HepG2 (cell line): Measurements from ENCODE around the gene AKAP1. TPM values are rescaled to one million over a fixed set of nuclear protein-coding genes. Genes with fewer than 3 reads are reported as not detected.

Experiments used
- CHCHD3 ChIP-seq: sonication (generic); formaldehyde crosslinking; IDR thresholded peaks from 2 replicates; pipeline ENCODE4 v1.8.0; 2022; ENCODE audit warnings: mild to moderate bottlenecking, missing genetic modification reagents, moderate library complexity
- FOXM1 ChIP-seq: sonication (generic); formaldehyde crosslinking; IDR thresholded peaks from 2 replicates; pipeline ENCODE4 v1.5.0; 2020; ENCODE audit warnings: missing genetic modification reagents
- MBNL3 ChIP-seq: fragments of 250-450 bp; sonication (Bioruptor Pico); conservative IDR thresholded peaks from 2 replicates; pipeline ENCODE4 v1.8.0; 2022; ENCODE audit warnings: mild to moderate bottlenecking, inconsistent platforms
- NRL ChIP-seq: sonication (generic); formaldehyde crosslinking; IDR thresholded peaks from 2 replicates; pipeline ENCODE4 v1.5.0; 2020; ENCODE audit warnings: missing genetic modification reagents, mild to moderate bottlenecking, moderate library complexity, borderline replicate concordance
- ZNF451 ChIP-seq: sonication (generic); formaldehyde crosslinking; IDR thresholded peaks from 2 replicates; pipeline ENCODE4 v1.5.0; 2020; ENCODE audit warnings: mild to moderate bottlenecking, missing genetic modification reagents
- polyA plus RNA-seq, 8 experiments: library from polyadenylated mRNA; depleted of rRNA in 3 of 8; stranded (reverse) in 7 of 8; unstranded in 1 of 8; fragments of >200 nt; fragmentation: Illumina TruSeq in 4 of 8; extraction: Trizol in 4 of 8; gene quantifications; 2 replicates each; pipeline versions ENCODE4 v1.2.1 to v1.2.3, GENCODE V29; 2011 to 2016; ENCODE audit warnings: low read depth in 4 of 8, missing spikeins in 1 of 8, mixed read lengths in 1 of 8; ENCODE audit not compliant: insufficient read depth in 1 of 8
- total RNA-seq, 5 experiments: library from RNA; depleted of rRNA; stranded (reverse); fragments of >200 nt; fragmentation: Illumina TruSeq; extraction: Trizol; gene quantifications; 2 replicates each; pipeline ENCODE4 v1.2.3, GENCODE V29; 2016; ENCODE audit warnings: low read depth in 1 of 5
- TF ChIP-seq, protein P1 (sequence below): sonication (generic); formaldehyde crosslinking; IDR thresholded peaks from 2 replicates; pipeline ENCODE4 v1.9.0; 2021; ENCODE audit warnings: mild to moderate bottlenecking, missing genetic modification reagents
- TF ChIP-seq, protein P2 (sequence below): sonication (generic); IDR thresholded peaks from 2 replicates; pipeline ENCODE4 v1.6.1; 2016; ENCODE audit warnings: low read depth, borderline replicate concordance
- TF ChIP-seq, protein P3 (sequence below): sonication (generic); formaldehyde crosslinking; IDR thresholded peaks from 2 replicates; pipeline ENCODE4 v1.5.1; 2020; ENCODE audit warnings: mild to moderate bottlenecking, missing genetic modification reagents, moderate library complexity

AKAP1 gene
- total and polyA plus RNA-seq, 2 of the 13 experiments (the other 11 are each of a cell fraction or from before 2014, with no cell fraction given) = 101 to 131 TPM

DNA sequence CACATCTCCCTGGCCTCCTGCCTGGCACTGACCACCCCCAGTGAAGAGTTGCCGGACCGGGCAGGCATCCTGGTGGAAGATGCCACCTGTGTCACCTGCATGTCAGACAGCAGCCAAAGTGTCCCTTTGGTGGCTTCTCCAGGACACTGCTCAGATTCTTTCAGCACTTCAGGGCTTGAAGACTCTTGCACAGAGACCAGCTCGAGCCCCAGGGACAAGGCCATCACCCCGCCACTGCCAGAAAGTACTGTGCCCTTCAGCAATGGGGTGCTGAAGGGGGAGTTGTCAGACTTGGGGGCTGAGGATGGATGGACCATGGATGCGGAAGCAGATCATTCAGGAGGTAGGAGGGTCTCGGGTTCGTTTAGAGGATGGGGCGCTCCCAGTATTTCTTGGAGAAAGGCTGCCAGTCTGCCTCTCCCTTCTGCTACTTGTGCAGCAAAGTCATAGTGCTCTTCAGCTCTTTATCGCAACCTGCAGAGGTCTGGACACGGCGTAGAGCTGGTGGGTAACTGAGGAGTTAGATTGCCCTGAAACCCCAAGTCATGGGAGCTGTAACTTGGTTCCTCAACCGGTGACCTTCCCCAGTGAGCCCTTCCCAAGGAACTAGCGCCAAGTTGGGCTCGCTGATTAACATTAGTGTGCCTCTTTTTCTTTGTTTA is 21.9 kb downstream of the AKAP1 start (continued):
- TF ChIP-seq, protein P1, sequence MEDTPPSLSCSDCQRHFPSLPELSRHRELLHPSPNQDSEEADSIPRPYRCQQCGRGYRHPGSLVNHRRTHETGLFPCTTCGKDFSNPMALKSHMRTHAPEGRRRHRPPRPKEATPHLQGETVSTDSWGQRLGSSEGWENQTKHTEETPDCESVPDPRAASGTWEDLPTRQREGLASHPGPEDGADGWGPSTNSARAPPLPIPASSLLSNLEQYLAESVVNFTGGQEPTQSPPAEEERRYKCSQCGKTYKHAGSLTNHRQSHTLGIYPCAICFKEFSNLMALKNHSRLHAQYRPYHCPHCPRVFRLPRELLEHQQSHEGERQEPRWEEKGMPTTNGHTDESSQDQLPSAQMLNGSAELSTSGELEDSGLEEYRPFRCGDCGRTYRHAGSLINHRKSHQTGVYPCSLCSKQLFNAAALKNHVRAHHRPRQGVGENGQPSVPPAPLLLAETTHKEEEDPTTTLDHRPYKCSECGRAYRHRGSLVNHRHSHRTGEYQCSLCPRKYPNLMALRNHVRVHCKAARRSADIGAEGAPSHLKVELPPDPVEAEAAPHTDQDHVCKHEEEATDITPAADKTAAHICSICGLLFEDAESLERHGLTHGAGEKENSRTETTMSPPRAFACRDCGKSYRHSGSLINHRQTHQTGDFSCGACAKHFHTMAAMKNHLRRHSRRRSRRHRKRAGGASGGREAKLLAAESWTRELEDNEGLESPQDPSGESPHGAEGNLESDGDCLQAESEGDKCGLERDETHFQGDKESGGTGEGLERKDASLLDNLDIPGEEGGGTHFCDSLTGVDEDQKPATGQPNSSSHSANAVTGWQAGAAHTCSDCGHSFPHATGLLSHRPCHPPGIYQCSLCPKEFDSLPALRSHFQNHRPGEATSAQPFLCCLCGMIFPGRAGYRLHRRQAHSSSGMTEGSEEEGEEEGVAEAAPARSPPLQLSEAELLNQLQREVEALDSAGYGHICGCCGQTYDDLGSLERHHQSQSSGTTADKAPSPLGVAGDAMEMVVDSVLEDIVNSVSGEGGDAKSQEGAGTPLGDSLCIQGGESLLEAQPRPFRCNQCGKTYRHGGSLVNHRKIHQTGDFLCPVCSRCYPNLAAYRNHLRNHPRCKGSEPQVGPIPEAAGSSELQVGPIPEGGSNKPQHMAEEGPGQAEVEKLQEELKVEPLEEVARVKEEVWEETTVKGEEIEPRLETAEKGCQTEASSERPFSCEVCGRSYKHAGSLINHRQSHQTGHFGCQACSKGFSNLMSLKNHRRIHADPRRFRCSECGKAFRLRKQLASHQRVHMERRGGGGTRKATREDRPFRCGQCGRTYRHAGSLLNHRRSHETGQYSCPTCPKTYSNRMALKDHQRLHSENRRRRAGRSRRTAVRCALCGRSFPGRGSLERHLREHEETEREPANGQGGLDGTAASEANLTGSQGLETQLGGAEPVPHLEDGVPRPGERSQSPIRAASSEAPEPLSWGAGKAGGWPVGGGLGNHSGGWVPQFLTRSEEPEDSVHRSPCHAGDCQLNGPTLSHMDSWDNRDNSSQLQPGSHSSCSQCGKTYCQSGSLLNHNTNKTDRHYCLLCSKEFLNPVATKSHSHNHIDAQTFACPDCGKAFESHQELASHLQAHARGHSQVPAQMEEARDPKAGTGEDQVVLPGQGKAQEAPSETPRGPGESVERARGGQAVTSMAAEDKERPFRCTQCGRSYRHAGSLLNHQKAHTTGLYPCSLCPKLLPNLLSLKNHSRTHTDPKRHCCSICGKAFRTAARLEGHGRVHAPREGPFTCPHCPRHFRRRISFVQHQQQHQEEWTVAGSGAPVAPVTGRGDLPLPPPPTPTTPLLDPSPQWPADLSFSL (CRISPR knock-in tag) = no peak
- no peak for TF ChIP-seq ZNF451
- TF ChIP-seq, protein P2, sequence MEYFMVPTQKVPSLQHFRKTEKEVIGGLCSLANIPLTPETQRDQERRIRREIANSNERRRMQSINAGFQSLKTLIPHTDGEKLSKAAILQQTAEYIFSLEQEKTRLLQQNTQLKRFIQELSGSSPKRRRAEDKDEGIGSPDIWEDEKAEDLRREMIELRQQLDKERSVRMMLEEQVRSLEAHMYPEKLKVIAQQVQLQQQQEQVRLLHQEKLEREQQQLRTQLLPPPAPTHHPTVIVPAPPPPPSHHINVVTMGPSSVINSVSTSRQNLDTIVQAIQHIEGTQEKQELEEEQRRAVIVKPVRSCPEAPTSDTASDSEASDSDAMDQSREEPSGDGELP = no peak
- TF ChIP-seq MBNL3 = no peak
- TF ChIP-seq, protein P3, sequence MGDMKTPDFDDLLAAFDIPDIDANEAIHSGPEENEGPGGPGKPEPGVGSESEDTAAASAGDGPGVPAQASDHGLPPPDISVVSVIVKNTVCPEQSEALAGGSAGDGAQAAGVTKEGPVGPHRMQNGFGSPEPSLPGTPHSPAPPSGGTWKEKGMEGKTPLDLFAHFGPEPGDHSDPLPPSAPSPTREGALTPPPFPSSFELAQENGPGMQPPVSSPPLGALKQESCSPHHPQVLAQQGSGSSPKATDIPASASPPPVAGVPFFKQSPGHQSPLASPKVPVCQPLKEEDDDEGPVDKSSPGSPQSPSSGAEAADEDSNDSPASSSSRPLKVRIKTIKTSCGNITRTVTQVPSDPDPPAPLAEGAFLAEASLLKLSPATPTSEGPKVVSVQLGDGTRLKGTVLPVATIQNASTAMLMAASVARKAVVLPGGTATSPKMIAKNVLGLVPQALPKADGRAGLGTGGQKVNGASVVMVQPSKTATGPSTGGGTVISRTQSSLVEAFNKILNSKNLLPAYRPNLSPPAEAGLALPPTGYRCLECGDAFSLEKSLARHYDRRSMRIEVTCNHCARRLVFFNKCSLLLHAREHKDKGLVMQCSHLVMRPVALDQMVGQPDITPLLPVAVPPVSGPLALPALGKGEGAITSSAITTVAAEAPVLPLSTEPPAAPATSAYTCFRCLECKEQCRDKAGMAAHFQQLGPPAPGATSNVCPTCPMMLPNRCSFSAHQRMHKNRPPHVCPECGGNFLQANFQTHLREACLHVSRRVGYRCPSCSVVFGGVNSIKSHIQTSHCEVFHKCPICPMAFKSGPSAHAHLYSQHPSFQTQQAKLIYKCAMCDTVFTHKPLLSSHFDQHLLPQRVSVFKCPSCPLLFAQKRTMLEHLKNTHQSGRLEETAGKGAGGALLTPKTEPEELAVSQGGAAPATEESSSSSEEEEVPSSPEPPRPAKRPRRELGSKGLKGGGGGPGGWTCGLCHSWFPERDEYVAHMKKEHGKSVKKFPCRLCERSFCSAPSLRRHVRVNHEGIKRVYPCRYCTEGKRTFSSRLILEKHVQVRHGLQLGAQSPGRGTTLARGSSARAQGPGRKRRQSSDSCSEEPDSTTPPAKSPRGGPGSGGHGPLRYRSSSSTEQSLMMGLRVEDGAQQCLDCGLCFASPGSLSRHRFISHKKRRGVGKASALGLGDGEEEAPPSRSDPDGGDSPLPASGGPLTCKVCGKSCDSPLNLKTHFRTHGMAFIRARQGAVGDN = peak; percentile 30
- no peak for TF ChIP-seq FOXM1 (CRISPR knock-in tag)
- TF ChIP-seq CHCHD3 (CRISPR knock-in tag) = 0 out of 2 replicates have a peak, but pooled peaks have one; percentile 52
- 0 out of 2 replicates have a peak, but pooled peaks have one; percentile 29 for TF ChIP-seq NRL (CRISPR knock-in tag)
- TF ChIP-seq, all 625 proteins: peak for 17
